Peyer's patch (tissue), 4 donors: Measurements from ENCODE around the gene NUP50. TPM values are rescaled to one million over a fixed set of nuclear protein-coding genes. Genes with fewer than 3 reads are reported as not detected.

Source experiments
- DNase-seq, 3 donors: peaks; one replicate each; pipeline ENCODE4 v3.0.0-alpha.2; 2017 to 2019
- H3K27ac ChIP-seq, 4 donors: fragments of 200-600 bp; sonication (generic); one replicate each; pipeline ENCODE4 v1.5.1; 2016 to 2019
- H3K27me3 ChIP-seq, 2 donors: fragments of 200-600 bp; sonication (generic); one replicate each; pipeline ENCODE4 v1.5.1; 2019
- H3K36me3 ChIP-seq, 3 donors: fragments of 200-600 bp; sonication (generic); one replicate each; pipeline ENCODE4 v1.5.1; 2016 to 2019
- H3K4me1 ChIP-seq, 4 donors: fragments of 200-600 bp; sonication (generic); one replicate each; pipeline ENCODE4 v1.5.1; 2016 to 2019
- H3K4me3 ChIP-seq, 4 donors: fragments of 200-600 bp; sonication (generic); 1 replicate in 3 of 4; 2 replicates in 1 of 4; pipeline ENCODE4 v1.5.1; 2016 to 2019; ENCODE audit warnings: mild to moderate bottlenecking in 1 of 4
- H3K9me3 ChIP-seq, 4 donors: fragments of 200-600 bp; sonication (generic); one replicate each; pipeline ENCODE4 v1.5.1; 2016 to 2019; ENCODE audit warnings: mild to moderate bottlenecking in 1 of 4
- POLR2A ChIP-seq, 2 donors: fragments of 450-650 bp; IDR thresholded peaks; one replicate each; pipeline ENCODE4 v1.5.1; 2017; ENCODE audit warnings: antibody characterized with exemption in 2 of 2, mild to moderate bottlenecking in 2 of 2, moderate library complexity in 2 of 2
- total RNA-seq, 4 donors: library from RNA; depleted of rRNA; stranded (reverse); fragments of >200 nt; gene quantifications; one replicate each; pipeline ENCODE4 v1.1.0, GENCODE V29; 2016
- TF ChIP-seq, protein P1 (sequence below), 6 experiments: fragments of 450-650 bp in 4 of 6; fragments of 200-600 bp in 2 of 6; sonication (generic) in 1 of 6; IDR thresholded peaks; one replicate each; pipeline ENCODE4 v1.5.1; 2017 to 2019; ENCODE audit warnings: antibody characterized with exemption in 6 of 6, mild to moderate bottlenecking in 3 of 6, moderate library complexity in 1 of 6

The NUP50 gene
- total RNA-seq, 4 donors from 2014 or later: 67.8 to 96.8 (median 75.8) TPM

DNA sequence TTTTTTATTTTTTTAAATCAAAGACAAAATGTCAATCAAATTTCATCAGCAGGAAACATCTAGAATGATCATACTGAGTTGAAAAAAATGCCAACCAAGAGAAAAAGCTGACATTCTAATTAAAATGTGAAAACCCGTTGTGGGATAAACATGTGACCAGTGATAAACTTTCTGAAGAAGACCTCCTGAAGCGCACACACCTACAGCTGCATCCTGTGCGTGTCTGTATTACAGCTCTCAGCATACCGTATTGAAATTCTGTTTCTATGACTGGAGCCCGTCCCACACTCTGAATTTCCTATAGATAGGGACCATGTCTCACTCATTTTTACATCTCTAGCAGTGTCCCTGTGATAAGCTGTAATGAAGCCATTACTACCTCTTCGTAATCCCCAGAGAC is 12.2 kb upstream of the NUP50 start:
- Histone ChIP-seq H3K9me3 (no peaks in the 10 kb centered on the region), H3K27me3 (no peaks in the 10 kb centered on the region), H3K36me3 (no peaks in the 10 kb centered on the region), H3K4me1 (peaks cover 0 to 6% (median 0%) of the 10 kb centered on the region in 4 donors), H3K27ac (no peak overlapping the region), H3K4me3 (no peak overlapping the region)
- TF ChIP-seq POLR2A (IDR thresholded peaks at IDR 0.05): no peak
- TF ChIP-seq, protein P1, sequence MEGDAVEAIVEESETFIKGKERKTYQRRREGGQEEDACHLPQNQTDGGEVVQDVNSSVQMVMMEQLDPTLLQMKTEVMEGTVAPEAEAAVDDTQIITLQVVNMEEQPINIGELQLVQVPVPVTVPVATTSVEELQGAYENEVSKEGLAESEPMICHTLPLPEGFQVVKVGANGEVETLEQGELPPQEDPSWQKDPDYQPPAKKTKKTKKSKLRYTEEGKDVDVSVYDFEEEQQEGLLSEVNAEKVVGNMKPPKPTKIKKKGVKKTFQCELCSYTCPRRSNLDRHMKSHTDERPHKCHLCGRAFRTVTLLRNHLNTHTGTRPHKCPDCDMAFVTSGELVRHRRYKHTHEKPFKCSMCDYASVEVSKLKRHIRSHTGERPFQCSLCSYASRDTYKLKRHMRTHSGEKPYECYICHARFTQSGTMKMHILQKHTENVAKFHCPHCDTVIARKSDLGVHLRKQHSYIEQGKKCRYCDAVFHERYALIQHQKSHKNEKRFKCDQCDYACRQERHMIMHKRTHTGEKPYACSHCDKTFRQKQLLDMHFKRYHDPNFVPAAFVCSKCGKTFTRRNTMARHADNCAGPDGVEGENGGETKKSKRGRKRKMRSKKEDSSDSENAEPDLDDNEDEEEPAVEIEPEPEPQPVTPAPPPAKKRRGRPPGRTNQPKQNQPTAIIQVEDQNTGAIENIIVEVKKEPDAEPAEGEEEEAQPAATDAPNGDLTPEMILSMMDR (IDR thresholded peaks at IDR 0.05): no peak
- no peak for DNase-seq

- Histone ChIP-seq H3K4me3 (no peak overlapping the region), H3K4me1 (peaks cover 0 to 6% (median 2%) of the 10 kb centered on the region in 4 donors), H3K9me3 (no peaks in the 10 kb centered on the region), H3K27me3 (no peaks in the 10 kb centered on the region), H3K27ac (no peak overlapping the region), H3K36me3 (peaks cover 0 to 7% (median 0%) of the 10 kb centered on the region in 3 donors)
- no peak for TF ChIP-seq POLR2A (IDR thresholded peaks at IDR 0.05)
- TF ChIP-seq, protein P1 (IDR thresholded peaks at IDR 0.05): no peak
- no peak for DNase-seq
These were observed 9.3 kb upstream of the NUP50 start for GRCh38 chr22:45154383-45154782.

GRCh38 chr22:45155050-45155840 is 8.5 kb upstream of the NUP50 start:
- no peaks in the 10 kb centered on the region for H3K9me3 ChIP-seq
- H3K27me3 ChIP-seq: no peaks in the 10 kb centered on the region
- H3K4me3 ChIP-seq: no peak overlapping the region
- peaks cover 0 to 15% (median 4%) of the 10 kb centered on the region in 4 donors for H3K4me1 ChIP-seq
- peaks cover 0 to 7% (median 0%) of the 10 kb centered on the region in 3 donors for H3K36me3 ChIP-seq
- no peak for DNase-seq
- no peak overlapping the region for H3K27ac ChIP-seq
- TF ChIP-seq, protein P1 (IDR thresholded peaks at IDR 0.05): no peak
- TF ChIP-seq POLR2A (IDR thresholded peaks at IDR 0.05): no peak

DNA sequence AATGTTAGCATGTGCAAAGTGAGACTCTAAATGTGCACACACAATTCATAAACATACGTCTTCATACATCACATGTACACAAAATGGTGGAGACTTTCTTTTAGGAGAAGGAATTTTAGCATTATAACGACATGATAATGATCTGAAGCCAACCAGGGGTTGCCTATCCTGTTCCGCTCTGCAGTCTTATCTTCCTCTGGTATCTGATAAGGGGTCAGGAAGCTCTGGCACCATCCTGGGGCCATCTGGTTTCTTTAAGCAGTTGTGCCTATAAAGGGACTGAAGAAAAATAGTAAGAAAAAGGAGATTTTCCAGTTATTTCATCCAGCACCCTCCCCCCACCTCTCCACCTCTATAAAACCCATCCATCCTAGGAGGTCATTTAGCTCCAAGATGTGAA is 5.8 kb upstream of the NUP50 start:
- H3K4me1 ChIP-seq: peaks cover 0 to 20% (median 4%) of the 10 kb centered on the region in 4 donors

GRCh38 chr22:45159652-45160462 is 3.9 kb upstream of the NUP50 start:
- TF ChIP-seq, protein P1 (IDR thresholded peaks at IDR 0.05): peak in 3 of 6 experiments; percentile 44 to 53 (median 45)
- no peak for TF ChIP-seq POLR2A (IDR thresholded peaks at IDR 0.05)
- DNase-seq: no peak
- H3K4me1 ChIP-seq: peaks cover 0 to 20% (median 5%) of the 10 kb centered on the region in 4 donors
- no peak overlapping the region for H3K4me3 ChIP-seq
- peak overlapping the region; percentile 28 to 76 (median 64) for H3K27ac ChIP-seq
- H3K9me3 ChIP-seq: no peaks in the 10 kb centered on the region
- no peaks in the 10 kb centered on the region for H3K27me3 ChIP-seq
- peaks cover 0 to 7% (median 0%) of the 10 kb centered on the region in 3 donors for H3K36me3 ChIP-seq

More for the DNA sequence above, 5.8 kb upstream of the NUP50 start:
- no peak for TF ChIP-seq POLR2A (IDR thresholded peaks at IDR 0.05)
- TF ChIP-seq, protein P1 (IDR thresholded peaks at IDR 0.05): no peak
- no peaks in the 10 kb centered on the region for H3K27me3 ChIP-seq
- no peak overlapping the region for H3K4me3 ChIP-seq
- no peak for DNase-seq
- H3K36me3 ChIP-seq: peaks cover 0 to 7% (median 0%) of the 10 kb centered on the region in 3 donors
- H3K27ac ChIP-seq: no peak overlapping the region
- no peaks in the 10 kb centered on the region for H3K9me3 ChIP-seq
